HCT116 (cell line): Measurements from ENCODE around the gene ACOT11. TPM values are rescaled to one million over a fixed set of nuclear protein-coding genes. Genes with fewer than 3 reads are reported as not detected.
"Not testable (repeated sequence)": the region's sequence is repeated elsewhere in the genome, so short reads cannot be mapped to it uniquely, and the experiment has no call there.

Source experiments
- ATAC-seq: fragments of 200-7000 bp; cut with Tn5 transposase; 2 replicates; pipeline ENCODE4 v1.9.1; 2020; ENCODE audit warnings: mild to moderate bottlenecking, moderate library complexity
- BruUV-seq: library from RNA; stranded (reverse); fragments of 400-500 nt; replicated peaks from 2 replicates; lab custom pipeline; 2021; lab: Mats Ljungman, UMichigan
- CTCF ChIA-PET: fragments of 300-600 bp; sonication (Branson Sonifier 250); formaldehyde crosslinking; loops from one replicate; lab custom pipeline; 2021; ENCODE audit warnings: antibody characterized with exemption; lab: Charles Lee
- POLR2A ChIA-PET: fragments of 300-600, 350-600 bp; sonication (Branson Sonifier 250); formaldehyde crosslinking; loops from one replicate; lab custom pipeline; 2021; ENCODE audit warnings: antibody characterized with exemption; lab: Charles Lee
- RAD21 ChIA-PET, 2 experiments: fragments of 300-600 bp; sonication (Branson Sonifier 250); formaldehyde crosslinking; loops; one replicate each; lab custom pipeline; 2023; ENCODE audit warnings: low total read pairs in 2 of 2; ENCODE audit not compliant: uncharacterized antibody in 2 of 2, unreplicated experiment in 2 of 2, low non-redundant PET in 1 of 2; lab: Charles Lee
- DNase-seq: peaks from one replicate; pipeline ENCODE4 v3.0.0-alpha.2; 2010; ENCODE audit warnings: low read depth, low spot score
- H2AFZ ChIP-seq: fragments of 200-600 bp; shearing (Covaris generic), sonication (generic); 2 replicates; pipeline ENCODE4 v1.6.1; 2017; ENCODE audit warnings: low read depth, mixed run types, mixed read lengths, antibody characterized with exemption, low read length; ENCODE audit not compliant: poor library complexity, severe bottlenecking
- H3K27ac ChIP-seq: 2 replicates; pipeline ENCODE4 v1.5.1; 2012; ENCODE audit warnings: low read depth, low read length
- H3K27me3 ChIP-seq: fragments of 200-600 bp; sonication (generic); 2 replicates; pipeline ENCODE4 v1.6.1; 2016; ENCODE audit warnings: mixed run types, low read length, mixed read lengths; ENCODE audit not compliant: insufficient read depth
- H3K36me3 ChIP-seq, 2 experiments: fragments of 200-500 bp in 1 of 2; fragments of 200-600 bp in 1 of 2; sonication (Bioruptor generic) in 1 of 2; sonication (generic) in 1 of 2; 2 replicates each; pipeline versions ENCODE4 v1.5.1 to v1.6.1; 2014 to 2016; ENCODE audit warnings: low read length in 2 of 2, inconsistent platforms in 1 of 2, mixed read lengths in 1 of 2, mixed run types in 1 of 2; ENCODE audit not compliant: insufficient read depth in 2 of 2, control insufficient read depth in 1 of 2
- H3K4me1 ChIP-seq, 2 experiments: fragments of 200-600 bp in 1 of 2; sonication (generic) in 1 of 2; 2 replicates each; pipeline versions ENCODE4 v1.5.1 to v1.6.1; 2012 to 2017; ENCODE audit warnings: low read length in 2 of 2, inconsistent platforms in 1 of 2, mild to moderate bottlenecking in 1 of 2, mixed read lengths in 1 of 2, mixed run types in 1 of 2, moderate library complexity in 1 of 2; ENCODE audit not compliant: insufficient read depth in 2 of 2, control insufficient read depth in 1 of 2
- H3K4me2 ChIP-seq: fragments of 200-600 bp; sonication (generic); 2 replicates; pipeline ENCODE4 v1.6.1; 2017; ENCODE audit warnings: mixed run types, low read length, mixed read lengths
- H3K4me3 ChIP-seq, 2 experiments: fragments of 200-600 bp in 1 of 2; sonication (generic) in 1 of 2; replicated peaks in 1 of 2; 2 replicates each; pipeline ENCODE4 v1.5.1; 2011 to 2016; ENCODE audit warnings: low read length in 2 of 2, control low read depth in 1 of 2, low read depth in 1 of 2, mild to moderate bottlenecking in 1 of 2, mixed read lengths in 1 of 2, mixed run types in 1 of 2
- H3K79me2 ChIP-seq: fragments of 200-600 bp; sonication (generic); 2 replicates; pipeline ENCODE4 v1.6.1; 2017; ENCODE audit warnings: mild to moderate bottlenecking, mixed run types, low read length, moderate library complexity, mixed read lengths; ENCODE audit not compliant: insufficient read depth
- H3K9ac ChIP-seq: fragments of 200-600 bp; sonication (generic); 2 replicates; pipeline ENCODE4 v1.6.1; 2016; ENCODE audit warnings: low read length, mixed read lengths
- H3K9me2 ChIP-seq: fragments of 200-600 bp; sonication (generic), shearing (Covaris generic); 2 replicates; pipeline ENCODE4 v1.6.1; 2017; ENCODE audit warnings: mixed run types, mild to moderate bottlenecking, moderate library complexity; ENCODE audit not compliant: insufficient read depth
- H3K9me3 ChIP-seq, 2 experiments: fragments of 200-500 bp in 1 of 2; fragments of 200-600 bp in 1 of 2; sonication (Bioruptor generic) in 1 of 2; sonication (generic) in 1 of 2; 2 replicates each; pipeline ENCODE4 v1.6.1; 2014 to 2017; ENCODE audit warnings: low read length in 2 of 2, mixed read lengths in 2 of 2, inconsistent platforms in 1 of 2, low read depth in 1 of 2, mild to moderate bottlenecking in 1 of 2, mixed run types in 1 of 2, moderate library complexity in 1 of 2; ENCODE audit not compliant: control insufficient read depth in 1 of 2, insufficient read depth in 1 of 2
- H4K20me1 ChIP-seq: fragments of 200-600 bp; sonication (generic), shearing (Covaris generic); 2 replicates; pipeline ENCODE4 v1.6.1; 2017; ENCODE audit warnings: mixed run types, mild to moderate bottlenecking, moderate library complexity; ENCODE audit not compliant: insufficient read depth
- CTCF ChIP-seq, 3 experiments: fragments of 200-600 bp in 1 of 3; sonication (generic) in 1 of 3; IDR thresholded peaks in 2 of 3; conservative IDR thresholded peaks in 1 of 3; 2 replicates each; pipeline ENCODE4 v1.5.1; 2012 to 2017; ENCODE audit warnings: low read depth in 2 of 3, low read length in 2 of 3, antibody characterized with exemption in 1 of 3, borderline replicate concordance in 1 of 3, control low read depth in 1 of 3, mild to moderate bottlenecking in 1 of 3, mixed read lengths in 1 of 3, mixed run types in 1 of 3, moderate library complexity in 1 of 3; ENCODE audit not compliant: insufficient read depth in 1 of 3
- JUND ChIP-seq: IDR thresholded peaks from 2 replicates; pipeline ENCODE4 v1.6.1; 2012
- RAD21 ChIP-seq: IDR thresholded peaks from 2 replicates; pipeline ENCODE4 v1.6.1; 2012; ENCODE audit warnings: low read depth, mild to moderate bottlenecking
- intact Hi-C: fragments of 100-400 bp; cut with micrococcal nuclease; formaldehyde crosslinking; loops from 2 replicates; pipeline ENCODE4 v1.10.0; 2022
- total RNA-seq: library from RNA; stranded (reverse); gene quantifications from one replicate; pipeline ENCODE4 v1.2.1, GENCODE V29; 2021; ENCODE audit not compliant: unreplicated experiment

Gene ACOT11
- total RNA-seq, 1 experiment from 2014 or later: 31.1 TPM

- H3K4me1 ChIP-seq: peaks cover 0 to 5% of the 10 kb centered on the region in 2 experiments; a peak in 1 of 4 replicates
- ATAC-seq (peak; percentile 39; the same call in 1 of the 2 replicates), DNase-seq (no peak)
- POLR2A ChIA-PET: no interaction called here
- intact Hi-C loops: no loop called here
- no peaks in the 10 kb centered on the region for H3K36me3 ChIP-seq
- no peak overlapping the region for H3K27ac ChIP-seq
- no TSS peak for BruUV-seq
- H3K9me2 ChIP-seq: no peaks in the 10 kb centered on the region
- TF ChIP-seq CTCF (IDR thresholded peaks at IDR 0.05 in 2 of 3, conservative IDR thresholded peaks at IDR 0.05 in 1 of 3; ENCODE audit: borderline replicate concordance in 1 of 3, insufficient read depth in 1 of 3, low read depth in 2 of 3, low read length in 2 of 3) (0 out of 6 replicates have a peak, but pooled peaks of 2 of the 3 experiments have one; percentile 8 to 13), JUND (no peak), RAD21 (peak; percentile 36; the same call in 1 of the 2 replicates)
- RAD21 ChIA-PET: interaction anchor here in 1 of 2 experiments (0.6 kb wide), 1 partner anchor 63 kb away, joined by 3 read pairs; no protein-coding TSS in a partner anchor
- H3K9ac ChIP-seq: no peak overlapping the region
- H3K4me2 ChIP-seq: no peak overlapping the region
- H3K4me3 ChIP-seq: no peak overlapping the region
- CTCF ChIA-PET: interaction anchor here (2.2 kb wide), 1 partner anchor 12 kb away, joined by 10 read pairs; no protein-coding TSS in a partner anchor
- no peaks in the 10 kb centered on the region for H4K20me1 ChIP-seq
- no peaks in the 10 kb centered on the region for H3K79me2 ChIP-seq
- H3K9me3 ChIP-seq: no peaks in the 10 kb centered on the region
- no peak overlapping the region for H2AFZ ChIP-seq
- H3K27me3 ChIP-seq: no peaks in the 10 kb centered on the region
Measured at GRCh38 chr1:54510715-54511270, 37.2 kb upstream of the ACOT11 start.

GRCh38 chr1:54513921-54514580, 34.0 kb upstream of the ACOT11 start:
- H3K27me3 ChIP-seq, H3K9ac ChIP-seq, H3K9me2 ChIP-seq, DNase-seq, RAD21 ChIA-PET, H2AFZ ChIP-seq, H3K27ac ChIP-seq, POLR2A ChIA-PET, CTCF ChIA-PET, H3K4me3 ChIP-seq, H3K4me2 ChIP-seq, BruUV-seq, H3K36me3 ChIP-seq, H3K79me2 ChIP-seq, intact Hi-C loops, H4K20me1 ChIP-seq, H3K9me3 ChIP-seq: not testable (repeated sequence)
- peak; percentile 70 for ATAC-seq
- H3K4me1 ChIP-seq: peaks cover 2 to 10% of the 10 kb centered on the region in 2 experiments; a peak in 2 of 4 replicates
